GM19328 (cell line): ENCODE data around the gene EP400.

Experiments used
- ATAC-seq: cut with Tn5 transposase; IDR thresholded peaks from one replicate; pipeline ENCODE4 v1.9.1; 2021; ENCODE audit warnings: mild to moderate bottlenecking, moderate library complexity; ENCODE audit not compliant: unreplicated experiment

EP400 gene

DNA sequence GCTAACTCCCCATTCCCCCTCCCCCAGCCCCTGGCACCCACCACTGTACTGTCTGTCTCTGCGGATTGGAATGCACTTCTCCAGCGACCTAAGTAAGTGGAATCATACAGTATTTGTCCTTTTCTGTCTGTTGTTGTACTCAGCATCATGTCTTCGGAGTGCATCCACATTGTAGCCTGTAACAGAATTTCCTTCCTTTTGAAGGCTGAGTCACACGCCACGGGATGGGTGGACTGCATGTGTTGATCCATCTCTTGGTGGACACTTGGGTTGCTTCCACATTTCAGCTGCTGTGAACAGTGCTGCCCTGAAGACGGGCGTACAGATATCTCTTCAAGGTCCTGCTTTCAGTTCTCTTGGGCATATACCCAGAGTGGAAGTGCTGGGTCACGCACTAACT lies 160.0 kb downstream of the EP400 start:
- no peak for ATAC-seq

DNA sequence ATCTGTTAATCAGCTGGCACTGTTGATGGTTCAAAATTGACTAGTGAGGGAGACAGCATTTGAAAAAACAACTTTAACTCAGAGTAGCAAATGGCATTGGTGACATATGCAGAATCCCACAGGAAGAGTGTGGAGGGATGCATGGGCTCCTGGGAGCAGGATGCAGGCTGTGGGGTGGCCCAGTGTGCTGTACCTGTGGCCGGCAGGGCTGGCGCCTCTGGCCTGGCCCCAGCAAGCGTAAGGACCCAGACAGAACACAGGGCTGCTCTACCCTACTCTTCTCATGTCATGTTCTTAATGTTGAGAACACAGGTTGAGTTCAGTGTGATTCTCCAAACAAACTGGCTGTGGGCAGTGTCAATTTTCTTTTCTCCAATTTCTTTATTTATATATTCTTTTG lies 160.9 kb downstream of the EP400 start:
- no peak for ATAC-seq

DNA sequence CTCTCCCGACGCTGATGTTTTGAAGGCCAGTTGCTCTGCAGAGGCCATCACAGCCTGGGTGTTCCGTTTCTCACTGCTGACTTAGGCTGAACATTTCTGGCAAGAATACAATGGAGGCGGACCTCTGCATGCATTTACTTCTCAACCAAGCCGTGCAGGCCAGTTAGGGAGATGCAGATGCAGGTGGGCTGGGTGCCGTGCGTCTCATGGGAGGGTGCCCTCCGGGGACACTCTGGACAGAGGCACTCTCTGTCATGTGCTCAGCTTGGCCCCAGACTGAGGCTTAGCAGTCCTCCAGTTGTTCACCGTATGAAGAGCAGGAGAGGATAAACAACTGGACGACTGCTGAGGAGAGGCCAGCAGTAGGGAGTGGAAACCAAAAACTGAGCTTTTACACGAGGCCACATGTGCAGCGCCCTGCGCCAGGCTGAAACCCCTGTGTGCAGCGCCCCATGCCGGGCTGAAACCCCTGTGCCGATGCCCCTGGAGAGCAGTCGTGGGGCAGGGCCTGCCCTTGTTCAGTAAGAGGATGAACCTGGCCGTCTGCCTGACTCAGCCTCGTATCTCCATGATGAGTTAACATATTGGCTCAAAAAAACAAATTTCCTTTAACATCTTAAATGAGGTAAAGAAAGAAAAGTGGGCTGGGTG lies 162.0 kb downstream of the EP400 start:
- no peak for ATAC-seq

DNA sequence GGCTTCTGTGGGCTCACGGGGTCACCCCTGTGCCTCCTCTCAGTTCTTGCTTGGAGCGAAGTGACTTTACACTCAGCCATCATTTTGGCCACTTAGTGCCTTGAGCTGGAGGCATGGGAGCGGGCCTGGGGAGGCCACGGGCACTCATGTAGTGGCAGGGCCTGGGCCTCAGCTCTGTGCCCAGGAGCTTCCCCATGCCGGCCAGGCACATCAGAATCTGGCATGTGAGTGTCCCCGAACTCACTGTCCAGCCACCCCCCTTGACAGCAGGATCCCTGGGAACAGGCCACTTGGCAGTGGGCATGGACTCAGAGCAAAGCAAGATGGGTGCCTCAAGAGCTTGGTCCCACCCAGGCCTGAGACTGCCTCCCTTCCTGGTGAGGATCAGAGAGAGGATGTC lies 164.9 kb downstream of the EP400 start:
- ATAC-seq = no peak

DNA sequence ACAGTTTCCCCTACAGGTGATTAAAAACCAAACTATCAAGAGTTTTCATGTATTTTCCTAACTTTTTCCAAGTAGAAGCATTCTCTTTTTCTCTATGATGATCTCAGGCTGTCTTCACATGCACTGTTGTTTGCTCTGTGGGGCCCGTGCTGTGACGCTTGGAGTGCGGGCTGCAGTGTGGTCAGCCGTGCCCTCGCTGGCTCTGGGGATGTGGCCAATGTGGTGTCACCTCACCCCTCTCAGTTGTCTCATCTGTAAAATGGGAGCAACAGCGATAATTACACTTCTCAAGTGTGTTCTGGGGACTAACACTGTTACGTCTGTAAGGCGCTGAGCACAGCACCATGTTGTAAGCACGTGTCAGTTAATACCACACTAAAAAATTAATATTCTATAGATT lies 165.8 kb downstream of the EP400 start:
- ATAC-seq = no peak

DNA sequence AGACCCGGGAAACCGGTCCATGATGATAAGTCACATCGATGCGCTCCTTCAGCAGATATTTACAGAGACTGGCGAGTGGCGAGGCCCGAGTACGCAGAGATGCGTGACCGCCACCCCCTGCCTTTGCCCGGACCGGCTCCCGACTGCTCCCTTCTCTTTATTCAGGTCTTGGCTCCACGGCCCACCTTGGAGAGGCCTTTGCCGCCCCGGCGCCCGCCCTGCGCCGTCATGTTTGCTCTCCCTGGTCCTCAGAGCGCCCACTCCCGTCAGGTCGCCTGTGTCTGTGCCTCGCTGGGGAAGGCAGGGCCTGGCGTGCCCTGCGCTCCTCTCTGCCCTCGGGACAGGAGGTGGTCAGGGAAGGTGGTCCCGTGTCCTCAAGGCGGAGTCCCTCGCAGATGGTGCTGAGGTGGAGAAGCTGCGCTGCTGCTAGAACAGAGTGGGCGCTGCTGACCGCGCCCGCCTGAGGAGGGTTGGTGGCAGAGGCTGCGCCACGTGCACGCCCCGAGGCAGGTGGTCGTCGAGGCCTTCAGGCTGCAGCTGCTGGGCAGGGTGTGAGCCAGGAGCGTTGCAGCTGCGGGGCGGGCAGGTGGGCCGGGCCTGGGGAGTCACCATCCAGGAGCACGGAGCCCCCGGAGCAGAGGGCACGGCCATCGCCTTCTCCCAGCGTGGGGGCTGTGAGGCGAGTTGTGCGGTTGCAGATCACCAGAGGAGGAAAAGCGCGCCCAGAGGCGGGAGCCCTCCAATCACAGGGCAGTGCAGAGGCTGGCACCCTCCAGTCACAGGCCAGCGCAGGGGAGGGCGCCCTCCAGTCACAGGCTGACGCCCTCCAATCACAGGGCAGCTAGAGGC lies 167.2 kb downstream of the EP400 start:
- no peak for ATAC-seq

DNA sequence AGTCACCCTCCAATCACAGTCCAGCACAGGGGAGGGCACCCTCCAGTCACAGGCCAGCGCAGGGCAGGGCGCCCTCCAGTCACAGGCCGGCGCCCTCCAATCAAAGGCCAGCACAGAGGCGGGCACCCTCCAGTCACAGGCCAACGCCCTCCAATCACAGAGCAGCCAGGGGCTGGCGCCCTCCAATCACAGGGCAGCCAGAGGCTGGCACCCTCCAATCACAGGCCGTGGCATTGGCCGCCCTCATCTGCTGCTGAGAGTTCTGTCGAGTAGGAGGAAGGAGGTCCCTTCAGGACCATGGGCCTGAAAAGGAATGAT lies 167.8 kb downstream of the EP400 start:
- ATAC-seq = no peak

DNA sequence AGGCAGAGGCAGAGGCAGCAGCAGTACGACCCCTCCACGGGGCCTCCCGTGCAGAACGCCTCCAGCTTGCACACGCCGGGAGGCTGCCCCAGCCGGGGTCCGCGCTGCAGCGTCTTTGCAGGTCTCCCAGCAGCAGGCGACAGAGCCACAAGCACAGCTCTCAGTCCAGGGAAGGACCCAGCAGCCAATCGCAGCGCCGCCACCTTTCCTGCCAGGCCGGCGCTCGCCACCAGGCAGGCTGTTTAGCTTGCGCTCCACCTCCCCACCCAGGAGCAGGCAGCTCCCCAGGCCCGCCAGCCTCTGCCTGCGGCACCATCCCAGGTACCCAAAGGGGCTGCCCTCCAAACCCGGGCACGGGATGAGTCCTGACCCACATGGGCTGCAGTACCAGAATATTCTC lies 169.1 kb downstream of the EP400 start:
- no peak for ATAC-seq

DNA sequence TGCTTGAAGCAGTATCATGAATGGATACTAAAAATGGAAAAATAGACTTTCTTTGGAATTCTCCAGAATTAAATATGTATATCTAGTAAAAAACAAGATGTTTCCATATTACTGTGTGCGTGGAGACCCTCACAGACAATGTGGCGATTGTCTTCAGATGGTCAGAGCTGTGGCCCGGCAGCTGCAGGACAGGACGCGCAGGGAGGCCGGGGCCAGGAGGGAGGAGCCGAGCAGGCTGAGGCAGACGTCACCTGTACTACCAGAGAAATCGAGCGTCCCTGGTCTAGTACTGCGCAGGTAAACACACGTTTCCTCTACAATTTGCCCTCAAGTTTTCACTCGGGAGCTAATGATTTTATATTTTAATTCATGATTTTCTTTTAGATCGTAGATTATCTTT lies 171.5 kb downstream of the EP400 start:
- ATAC-seq = no peak

DNA sequence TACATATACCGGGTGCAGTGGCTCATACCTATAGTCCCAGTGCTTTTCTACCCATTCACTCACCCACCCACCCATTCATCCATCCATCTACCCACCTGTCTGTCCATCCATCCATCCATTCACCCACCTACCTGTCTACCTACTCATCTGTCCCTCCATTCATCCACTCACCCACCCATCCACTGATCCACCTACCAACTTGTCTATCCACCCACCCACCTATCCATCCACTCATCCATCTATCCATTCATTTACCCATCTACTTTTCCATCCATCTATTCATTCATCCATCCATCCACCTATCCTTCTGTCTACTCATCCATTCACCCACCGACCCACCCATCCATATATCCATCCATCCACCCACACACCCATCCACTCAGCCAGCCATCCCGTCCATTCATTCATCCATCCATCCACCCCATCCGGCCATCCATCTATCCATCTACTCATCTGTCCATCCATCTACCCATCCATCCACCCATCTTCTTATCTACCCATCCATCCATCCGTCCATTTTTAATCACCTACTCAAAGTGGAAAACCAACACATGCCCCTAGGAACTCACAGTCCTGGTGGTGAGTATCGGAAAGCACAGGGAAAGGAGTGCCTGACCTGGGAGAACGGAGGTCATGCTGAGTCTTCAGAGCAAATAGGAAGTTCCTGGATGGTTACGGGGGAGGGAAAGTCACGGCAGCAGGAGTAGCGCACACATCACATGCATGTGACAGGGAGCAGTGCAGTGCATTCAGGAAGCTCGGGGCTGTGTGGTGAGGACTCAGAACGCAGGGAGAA lies 174.4 kb downstream of the EP400 start:
- no peak for ATAC-seq

DNA sequence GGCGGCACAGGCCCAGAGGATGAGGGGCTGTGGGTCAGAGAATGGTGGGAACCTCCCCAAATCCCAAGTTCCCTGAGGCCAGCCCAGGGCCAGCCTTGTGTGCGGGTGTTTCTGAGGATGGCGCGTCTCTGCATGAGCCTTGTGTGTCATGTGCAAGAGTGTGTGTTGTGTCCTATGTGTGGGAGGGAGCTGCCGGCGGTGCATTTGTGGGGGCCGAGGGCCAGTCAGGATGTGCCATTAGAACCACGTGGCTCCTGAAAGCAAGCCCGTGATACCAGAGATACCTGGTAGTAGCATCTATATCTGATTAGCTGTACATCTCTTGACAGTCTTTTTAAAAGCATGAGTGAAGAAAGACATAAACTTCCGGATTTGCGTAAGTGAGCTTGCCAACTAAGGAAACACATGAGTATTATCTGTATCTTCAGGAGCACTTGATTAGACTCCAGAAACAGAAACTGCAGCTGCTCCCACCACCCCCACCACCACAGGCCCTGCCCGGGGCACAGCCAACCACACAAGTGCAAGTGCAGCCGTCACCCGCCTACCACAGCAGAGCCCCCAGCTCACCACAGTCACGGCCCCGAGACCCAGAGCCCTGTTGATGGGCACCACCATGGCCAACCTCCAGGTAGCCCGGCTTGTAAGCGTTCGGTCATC lies 175.2 kb downstream of the EP400 start:
- ATAC-seq = no peak

DNA sequence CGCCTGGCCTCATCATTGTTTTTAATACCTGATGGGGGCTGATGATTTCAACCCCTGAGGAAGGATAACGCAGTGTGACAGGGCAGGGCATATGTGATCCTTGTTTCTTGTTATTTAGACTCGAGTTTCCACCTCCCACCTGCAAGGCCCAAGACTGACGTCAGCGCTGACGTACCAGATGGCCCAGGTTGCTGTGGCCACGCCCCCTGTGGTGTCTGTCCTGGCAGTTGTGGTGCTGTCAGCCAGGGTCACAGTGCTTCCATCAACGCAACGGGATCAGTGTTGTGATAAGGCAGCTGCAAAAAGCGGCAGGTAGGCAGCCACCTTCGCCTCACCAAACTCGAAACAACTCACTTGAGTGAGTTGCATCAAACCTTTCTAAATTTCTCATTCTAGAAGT lies 176.0 kb downstream of the EP400 start:
- no peak for ATAC-seq

DNA sequence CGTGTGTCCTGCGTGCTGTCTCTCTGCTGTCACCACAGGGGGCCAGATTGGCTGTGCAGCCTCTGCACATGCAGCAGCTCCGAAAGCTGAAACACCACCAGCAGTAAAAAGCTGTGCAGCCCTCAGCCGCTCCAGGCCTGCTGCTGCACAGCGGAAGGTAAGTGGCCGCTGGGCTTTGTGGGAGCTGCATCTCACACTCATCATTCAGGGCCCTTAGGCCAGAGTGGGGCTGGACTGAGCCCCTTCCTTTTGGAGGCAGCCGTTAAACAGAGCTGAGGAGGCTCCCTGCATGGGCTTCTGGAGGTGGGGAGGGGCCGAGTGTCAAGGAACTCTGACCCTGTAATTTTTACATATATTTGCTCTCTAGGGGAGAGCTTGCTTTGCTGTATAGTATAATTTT lies 177.3 kb downstream of the EP400 start:
- ATAC-seq = no peak

DNA sequence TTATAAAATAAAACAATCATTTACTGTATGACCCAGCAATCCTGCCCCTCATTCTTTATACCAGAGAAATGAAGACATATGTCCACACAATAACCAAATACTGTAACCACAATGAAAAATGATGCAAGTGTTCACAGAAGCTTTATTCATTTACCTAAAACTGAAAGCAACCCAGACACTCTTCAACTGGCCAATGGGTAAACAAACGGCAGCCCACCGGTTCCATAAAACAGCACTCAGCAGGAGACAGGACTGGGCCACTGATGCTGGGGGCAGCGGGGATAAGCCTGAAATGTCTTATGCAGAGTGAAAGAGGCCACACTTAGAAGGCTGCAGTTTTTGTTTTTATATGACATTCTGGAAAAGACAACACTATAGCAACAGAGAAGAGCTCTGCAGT lies 179.3 kb downstream of the EP400 start:
- no peak for ATAC-seq

DNA sequence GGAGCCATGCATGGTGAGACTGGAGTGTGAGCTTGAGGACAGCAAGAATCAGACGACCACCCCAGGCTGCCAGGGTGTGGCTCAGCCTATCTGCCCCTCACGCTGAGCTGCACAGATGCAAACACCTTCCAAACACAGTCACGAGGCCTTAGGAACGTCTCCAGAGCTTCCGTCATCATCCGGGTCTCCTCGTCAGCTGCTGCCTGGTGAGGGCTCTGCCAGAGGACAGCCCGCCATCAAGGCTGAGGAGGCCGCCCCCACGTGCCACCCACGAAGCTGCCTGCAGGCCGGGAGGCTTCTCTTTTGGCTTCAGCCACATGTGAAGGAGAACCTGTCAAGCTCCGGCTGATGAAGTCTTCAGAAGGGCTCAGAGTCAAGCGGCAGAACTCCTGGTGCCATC lies 180.9 kb downstream of the EP400 start:
- no peak for ATAC-seq
